Cardiac septum (tissue), 1 donor: ENCODE results near the gene COG5. TPM values are rescaled to one million over a fixed set of nuclear protein-coding genes. Genes with fewer than 3 reads are reported as not detected.

ENCODE experiments used
- DNase-seq: peaks from one replicate; pipeline ENCODE4 v3.0.0-alpha.2; 2020; ENCODE audit warnings: low spot score
- intact Hi-C: fragments of 100-400 bp; cut with DNase I; formaldehyde crosslinking; loops from one replicate; pipeline ENCODE4 v1.14.0; 2022
- total RNA-seq: library from RNA; stranded (reverse); fragmentation: NEBNext Ultra II Directional; extraction: Animal tissue kit (Norgen Biotek cat#: 25700); gene quantifications from one replicate; pipeline ENCODE4 v1.2.1, GENCODE V29; 2021
- donor health status: DM: no; HTN: no; CAD: no.

Gene COG5
- total RNA-seq, 1 donor from 2014 or later, result 43.9 TPM

GRCh38 chr7:107219563-107220244 is 344.0 kb downstream of the COG5 start:
- intact Hi-C loops, result loop anchor here (5.0 kb wide), 2 partner anchors 63 to 263 kb away; no protein-coding TSS in a partner anchor
- no peak for DNase-seq

- no peak for DNase-seq
- intact Hi-C loops, result no loop called here
These were observed 349.8 kb downstream of the COG5 start for GRCh38 chr7:107213945-107214344.

- intact Hi-C loops, result no loop called here
- no peak for DNase-seq
These were observed 350.4 kb downstream of the COG5 start for GRCh38 chr7:107213193-107213788.

- intact Hi-C loops, result no loop called here
These were observed 351.0 kb downstream of the COG5 start for GRCh38 chr7:107212725-107213124.

GRCh38 chr7:107210400-107210799 is 353.3 kb downstream of the COG5 start:
- no peak for DNase-seq
- intact Hi-C loops, result no loop called here

More at GRCh38 chr7:107212725-107213124, 351.0 kb downstream of the COG5 start:
- DNase-seq, result no peak

GRCh38 chr7:107209565-107209964 is 354.2 kb downstream of the COG5 start:
- intact Hi-C loops, result loop anchor here (5.0 kb wide), 1 partner anchor 273 kb away; no protein-coding TSS in a partner anchor
- no peak for DNase-seq

- intact Hi-C loops, result loop anchor here (5.0 kb wide), 1 partner anchor 274 kb away; no protein-coding TSS in a partner anchor
- DNase-seq, result no peak
These were observed 355.2 kb downstream of the COG5 start for GRCh38 chr7:107208563-107208962.

- intact Hi-C loops, result loop anchor here (5.0 kb wide), 1 partner anchor 274 kb away; no protein-coding TSS in a partner anchor
- no peak for DNase-seq
These were observed 355.6 kb downstream of the COG5 start for GRCh38 chr7:107208024-107208521.

GRCh38 chr7:107207459-107207858 is 356.3 kb downstream of the COG5 start:
- intact Hi-C loops, result loop anchor here (5.0 kb wide), 1 partner anchor 275 kb away; no protein-coding TSS in a partner anchor
- DNase-seq, result no peak

GRCh38 chr7:107206706-107207105 is 357.0 kb downstream of the COG5 start:
- intact Hi-C loops, result loop anchor here (5.0 kb wide), 1 partner anchor 276 kb away; no protein-coding TSS in a partner anchor
- DNase-seq, result no peak

GRCh38 chr7:107206136-107206535 is 357.6 kb downstream of the COG5 start:
- no peak for DNase-seq
- intact Hi-C loops, result loop anchor here (5.0 kb wide), 1 partner anchor 276 kb away; no protein-coding TSS in a partner anchor

GRCh38 chr7:107203607-107204006 is 360.1 kb downstream of the COG5 start:
- DNase-seq, result no peak
- intact Hi-C loops, result loop anchor here (5.0 kb wide), 2 partner anchors 259 to 674 kb away; no protein-coding TSS in a partner anchor

GRCh38 chr7:107201795-107202450 is 361.8 kb downstream of the COG5 start:
- intact Hi-C loops, result loop anchor here (5.0 kb wide), 2 partner anchors 260 to 675 kb away; no protein-coding TSS in a partner anchor
- DNase-seq, result peak; percentile 81

GRCh38 chr7:107196834-107197610 is 366.7 kb downstream of the COG5 start:
- intact Hi-C loops, result loop anchor here (5.0 kb wide), 1 partner anchor 530 kb away; no protein-coding TSS in a partner anchor
- DNase-seq, result no peak

GRCh38 chr7:107194052-107194451 is 369.7 kb downstream of the COG5 start:
- no peak for DNase-seq
- intact Hi-C loops, result no loop called here

- DNase-seq, result no peak
- intact Hi-C loops, result no loop called here
These were observed 373.6 kb downstream of the COG5 start for GRCh38 chr7:107190090-107190489.

GRCh38 chr7:107187774-107188173 is 375.9 kb downstream of the COG5 start:
- no peak for DNase-seq
- intact Hi-C loops, result no loop called here

GRCh38 chr7:107186240-107186639 is 377.5 kb downstream of the COG5 start:
- DNase-seq, result no peak
- intact Hi-C loops, result no loop called here

- intact Hi-C loops, result no loop called here
- DNase-seq, result no peak
These were observed 378.0 kb downstream of the COG5 start for GRCh38 chr7:107185716-107186115.
